ENCODE results near the gene NUP50.

NUP50 gene

DNA sequence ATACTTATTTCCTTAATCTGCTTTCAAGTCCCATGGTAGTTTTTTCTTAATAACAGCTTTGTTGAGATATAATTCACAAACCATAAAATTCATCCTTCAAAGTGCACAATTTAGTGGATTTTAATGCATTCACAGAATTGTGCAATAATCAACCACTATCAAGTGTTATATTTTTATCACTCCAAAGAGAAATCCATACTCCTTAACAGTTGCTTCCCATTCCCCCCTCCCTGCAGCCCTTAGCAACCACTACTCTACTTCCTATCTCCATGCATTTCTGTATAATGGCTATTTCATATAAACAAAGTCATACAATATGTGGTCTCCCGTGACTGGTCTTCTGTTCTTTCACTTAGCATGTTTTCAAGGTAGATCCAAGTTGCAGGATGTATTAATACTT lies 18.8 kb upstream of the NUP50 start:
- Histone ChIP-seq H3K27me3 (replicated peaks in 2 of 5; ENCODE audit: control insufficient read depth in 4 of 5, insufficient read depth in 5 of 5, low read length in 4 of 5) (no peaks in the 10 kb centered on the region), H3K4me1 (ENCODE audit: control extremely low read depth in 1 of 4, control insufficient read depth in 4 of 4, insufficient read depth in 4 of 4, low read length in 3 of 4) (no peaks in the 10 kb centered on the region), H3K36me3 (ENCODE audit: control insufficient read depth in 4 of 4, insufficient read depth in 4 of 4, low read length in 3 of 4) (peaks cover 0 to 4% (median 0%) of the 10 kb centered on the region in 4 experiments), H3K4me3 (ENCODE audit: control insufficient read depth in 1 of 7, extremely low read depth in 1 of 7, insufficient read depth in 4 of 7, low read depth in 2 of 7, low read length in 6 of 7) (no peak overlapping the region), H3K27ac (ENCODE audit: insufficient read depth in 1 of 2, low read depth in 1 of 2, low read length in 2 of 2, poor library complexity in 1 of 2, severe bottlenecking in 2 of 2) (no peak overlapping the region), H3K9me3 (ENCODE audit: control extremely low read depth in 1 of 5, control insufficient read depth in 4 of 5, insufficient read depth in 2 of 5, low read depth in 1 of 5, low read length in 4 of 5) (peaks cover 0 to 8% (median 0%) of the 10 kb centered on the region in 5 experiments)
- ChIA-PET POLR2A (no interaction called here), CTCF (no interaction called here)
- no peak for DNase-seq
- no CpG with 5 or more reads among the region's 1 CpG for WGBS (ENCODE audit: insufficient coverage)

DNA sequence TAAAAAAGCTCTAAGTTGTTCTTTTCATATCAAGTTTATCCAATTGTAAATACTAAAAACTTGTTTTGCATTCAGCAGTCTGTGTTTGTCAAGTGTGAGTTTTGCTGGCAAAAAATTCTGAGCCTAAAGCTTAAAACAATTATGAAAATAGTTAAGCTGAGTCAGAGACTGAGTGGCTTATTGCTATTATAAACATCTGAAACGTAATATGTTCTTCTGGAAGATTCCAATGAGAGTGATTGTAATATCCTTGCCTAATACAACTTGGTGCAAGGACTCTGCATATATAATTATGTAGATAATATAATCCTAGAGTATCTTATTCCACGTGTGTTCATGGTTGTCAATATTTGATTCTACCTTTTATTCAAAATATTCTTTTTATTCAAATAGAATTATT lies 14.1 kb upstream of the NUP50 start:
- H3K4me3 ChIP-seq (ENCODE audit: control insufficient read depth in 1 of 7, extremely low read depth in 1 of 7, insufficient read depth in 4 of 7, low read depth in 2 of 7, low read length in 6 of 7): no peak overlapping the region
- no peaks in the 10 kb centered on the region for H3K9me3 ChIP-seq (ENCODE audit: control extremely low read depth in 1 of 5, control insufficient read depth in 4 of 5, insufficient read depth in 2 of 5, low read depth in 1 of 5, low read length in 4 of 5)
- CTCF ChIA-PET: interaction anchor here (1.2 to 1.9 kb wide), 2 partner anchors 16 to 47 kb away, joined by 3 to 5 read pairs; no protein-coding TSS in a partner anchor
- H3K4me1 ChIP-seq (ENCODE audit: control extremely low read depth in 1 of 4, control insufficient read depth in 4 of 4, insufficient read depth in 4 of 4, low read length in 3 of 4): no peaks in the 10 kb centered on the region
- POLR2A ChIA-PET: no interaction called here
- H3K27ac ChIP-seq (ENCODE audit: insufficient read depth in 1 of 2, low read depth in 1 of 2, low read length in 2 of 2, poor library complexity in 1 of 2, severe bottlenecking in 2 of 2): no peak overlapping the region
- H3K27me3 ChIP-seq (replicated peaks in 2 of 5; ENCODE audit: control insufficient read depth in 4 of 5, insufficient read depth in 5 of 5, low read length in 4 of 5): no peaks in the 10 kb centered on the region
- H3K36me3 ChIP-seq (ENCODE audit: control insufficient read depth in 4 of 4, insufficient read depth in 4 of 4, low read length in 3 of 4): peaks cover 0 to 13% (median 6%) of the 10 kb centered on the region in 4 experiments
- WGBS (ENCODE audit: insufficient coverage): no CpG with 5 or more reads among the region's 2 CpGs
- DNase-seq: no peak

DNA sequence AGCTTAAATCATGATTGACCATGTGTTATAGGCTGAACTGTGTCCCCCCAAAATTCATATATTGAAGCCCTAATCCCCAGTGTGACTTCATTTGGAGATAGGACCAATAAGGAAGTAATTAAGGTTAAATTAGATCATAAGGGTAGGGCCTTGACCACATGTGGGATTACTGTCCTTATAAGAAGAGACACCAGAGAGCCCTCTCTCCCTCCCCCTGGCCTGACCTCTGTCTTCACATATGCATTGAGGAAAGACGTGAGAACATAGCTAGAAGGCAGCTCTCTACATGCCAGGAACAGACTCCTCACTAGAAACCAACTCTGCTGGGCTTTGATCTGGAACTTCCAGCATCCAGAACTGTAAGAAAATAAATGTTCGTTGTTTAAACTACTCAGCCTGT lies 13.6 kb upstream of the NUP50 start:
- no peak for DNase-seq
- ChIA-PET CTCF (interaction anchor here (1.9 kb wide), 1 partner anchor 15 kb away, joined by 5 read pairs; no protein-coding TSS in a partner anchor), POLR2A (no interaction called here)
- no peak overlapping the region for H3K27ac ChIP-seq (ENCODE audit: insufficient read depth in 1 of 2, low read depth in 1 of 2, low read length in 2 of 2, poor library complexity in 1 of 2, severe bottlenecking in 2 of 2)
- 33% methylated on average over 1 of the region's 2 CpGs for WGBS (ENCODE audit: insufficient coverage)
- H3K4me1 ChIP-seq (ENCODE audit: control extremely low read depth in 1 of 4, control insufficient read depth in 4 of 4, insufficient read depth in 4 of 4, low read length in 3 of 4): no peaks in the 10 kb centered on the region
- H3K4me3 ChIP-seq (ENCODE audit: control insufficient read depth in 1 of 7, extremely low read depth in 1 of 7, insufficient read depth in 4 of 7, low read depth in 2 of 7, low read length in 6 of 7): no peak overlapping the region
- H3K27me3 ChIP-seq (replicated peaks in 2 of 5; ENCODE audit: control insufficient read depth in 4 of 5, insufficient read depth in 5 of 5, low read length in 4 of 5): no peaks in the 10 kb centered on the region
- H3K36me3 ChIP-seq (ENCODE audit: control insufficient read depth in 4 of 4, insufficient read depth in 4 of 4, low read length in 3 of 4): peaks cover 0 to 14% (median 6%) of the 10 kb centered on the region in 4 experiments
- H3K9me3 ChIP-seq (ENCODE audit: control extremely low read depth in 1 of 5, control insufficient read depth in 4 of 5, insufficient read depth in 2 of 5, low read depth in 1 of 5, low read length in 4 of 5): no peaks in the 10 kb centered on the region

DNA sequence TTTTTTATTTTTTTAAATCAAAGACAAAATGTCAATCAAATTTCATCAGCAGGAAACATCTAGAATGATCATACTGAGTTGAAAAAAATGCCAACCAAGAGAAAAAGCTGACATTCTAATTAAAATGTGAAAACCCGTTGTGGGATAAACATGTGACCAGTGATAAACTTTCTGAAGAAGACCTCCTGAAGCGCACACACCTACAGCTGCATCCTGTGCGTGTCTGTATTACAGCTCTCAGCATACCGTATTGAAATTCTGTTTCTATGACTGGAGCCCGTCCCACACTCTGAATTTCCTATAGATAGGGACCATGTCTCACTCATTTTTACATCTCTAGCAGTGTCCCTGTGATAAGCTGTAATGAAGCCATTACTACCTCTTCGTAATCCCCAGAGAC lies 12.2 kb upstream of the NUP50 start:
- H3K4me1 ChIP-seq (ENCODE audit: control extremely low read depth in 1 of 4, control insufficient read depth in 4 of 4, insufficient read depth in 4 of 4, low read length in 3 of 4): no peaks in the 10 kb centered on the region
- H3K27ac ChIP-seq (ENCODE audit: insufficient read depth in 1 of 2, low read depth in 1 of 2, low read length in 2 of 2, poor library complexity in 1 of 2, severe bottlenecking in 2 of 2): no peak overlapping the region
- H3K4me3 ChIP-seq (ENCODE audit: control insufficient read depth in 1 of 7, extremely low read depth in 1 of 7, insufficient read depth in 4 of 7, low read depth in 2 of 7, low read length in 6 of 7): no peak overlapping the region
- CTCF ChIA-PET: interaction anchor here (1.2 kb wide), 1 partner anchor 9 kb away, joined by 4 read pairs; no protein-coding TSS in a partner anchor
- peaks cover 0 to 23% (median 6%) of the 10 kb centered on the region in 4 experiments for H3K36me3 ChIP-seq (ENCODE audit: control insufficient read depth in 4 of 4, insufficient read depth in 4 of 4, low read length in 3 of 4)
- no peaks in the 10 kb centered on the region for H3K9me3 ChIP-seq (ENCODE audit: control extremely low read depth in 1 of 5, control insufficient read depth in 4 of 5, insufficient read depth in 2 of 5, low read depth in 1 of 5, low read length in 4 of 5)
- WGBS (ENCODE audit: insufficient coverage): 54% methylated on average over 3 of the region's 6 CpGs
- POLR2A ChIA-PET: interaction anchor here (1.6 kb wide), 1 partner anchor 10 kb away, joined by 8 read pairs; no protein-coding TSS in a partner anchor
- no peaks in the 10 kb centered on the region for H3K27me3 ChIP-seq (replicated peaks in 2 of 5; ENCODE audit: control insufficient read depth in 4 of 5, insufficient read depth in 5 of 5, low read length in 4 of 5)
- DNase-seq: peak in 1 of 3 donors; percentile 65

DNA sequence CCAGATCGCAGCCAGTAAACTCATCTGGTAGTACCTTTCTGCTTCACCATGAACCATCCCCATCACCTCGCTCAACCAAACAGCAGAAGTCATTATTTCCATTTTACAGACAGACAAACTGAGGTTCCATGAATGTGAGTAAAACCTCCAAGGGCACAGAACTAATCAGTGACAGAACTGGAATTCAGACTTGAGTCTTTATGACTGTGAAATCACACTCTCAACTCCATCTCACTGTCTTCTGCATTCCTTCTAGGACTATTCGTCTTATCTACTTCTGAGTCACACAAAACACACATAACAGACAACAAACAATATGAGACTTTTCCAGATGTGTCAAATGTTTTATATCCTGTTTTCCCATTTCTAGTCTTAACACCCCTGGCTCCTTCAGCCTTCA lies 9.3 kb upstream of the NUP50 start:
- Histone ChIP-seq H3K4me3 (ENCODE audit: control insufficient read depth in 1 of 7, extremely low read depth in 1 of 7, insufficient read depth in 4 of 7, low read depth in 2 of 7, low read length in 6 of 7) (no peak overlapping the region), H3K27ac (ENCODE audit: insufficient read depth in 1 of 2, low read depth in 1 of 2, low read length in 2 of 2, poor library complexity in 1 of 2, severe bottlenecking in 2 of 2) (no peak overlapping the region), H3K36me3 (ENCODE audit: control insufficient read depth in 4 of 4, insufficient read depth in 4 of 4, low read length in 3 of 4) (peaks cover 2 to 39% (median 12%) of the 10 kb centered on the region in 4 experiments), H3K9me3 (ENCODE audit: control extremely low read depth in 1 of 5, control insufficient read depth in 4 of 5, insufficient read depth in 2 of 5, low read depth in 1 of 5, low read length in 4 of 5) (no peaks in the 10 kb centered on the region), H3K4me1 (ENCODE audit: control extremely low read depth in 1 of 4, control insufficient read depth in 4 of 4, insufficient read depth in 4 of 4, low read length in 3 of 4) (peaks cover 0 to 17% (median 1%) of the 10 kb centered on the region in 4 experiments), H3K27me3 (replicated peaks in 2 of 5; ENCODE audit: control insufficient read depth in 4 of 5, insufficient read depth in 5 of 5, low read length in 4 of 5) (no peaks in the 10 kb centered on the region)
- ChIA-PET POLR2A (no interaction called here), CTCF (no interaction called here)
- 100% methylated on average over 3 of the region's 3 CpGs for WGBS (ENCODE audit: insufficient coverage)
- no peak for DNase-seq

DNA sequence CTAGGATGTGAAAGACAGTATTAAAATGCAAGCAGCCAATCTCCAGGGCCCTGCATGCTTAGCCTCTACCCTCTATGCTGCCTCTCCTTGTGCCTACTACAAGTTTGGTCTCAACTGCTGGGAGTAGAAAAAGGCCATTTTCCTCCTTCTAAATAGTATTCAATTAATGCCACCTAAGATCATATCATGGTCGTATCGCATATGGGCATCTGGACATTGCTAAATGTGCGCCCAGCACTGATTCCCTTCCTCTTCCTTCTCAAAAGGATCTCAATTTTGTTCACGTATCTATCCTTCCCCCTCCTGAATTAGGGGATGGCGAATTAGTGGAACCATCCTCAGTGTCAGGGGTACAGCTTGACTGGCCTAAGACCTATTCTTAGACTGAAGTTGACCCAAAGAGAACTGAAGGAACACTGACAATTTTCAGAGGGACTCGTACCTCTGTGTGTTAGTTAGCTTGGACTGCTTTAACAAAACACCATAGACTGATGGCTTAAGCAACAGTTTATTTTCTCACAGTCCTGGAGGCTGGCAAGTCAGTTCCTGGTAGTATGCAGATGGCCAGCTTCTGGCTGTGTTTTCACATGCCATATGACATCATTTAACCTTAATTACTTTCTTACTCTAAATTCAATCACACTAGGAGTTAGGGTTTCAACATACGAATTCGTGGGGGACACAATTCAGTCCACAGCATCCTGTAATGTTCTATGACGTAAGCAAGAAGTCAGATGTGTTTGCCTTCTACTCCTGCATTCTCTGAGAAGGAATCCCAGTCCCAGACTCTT lies 8.5 kb upstream of the NUP50 start:
- Histone ChIP-seq H3K9me3 (ENCODE audit: control extremely low read depth in 1 of 5, control insufficient read depth in 4 of 5, insufficient read depth in 2 of 5, low read depth in 1 of 5, low read length in 4 of 5) (no peaks in the 10 kb centered on the region), H3K27me3 (replicated peaks in 2 of 5; ENCODE audit: control insufficient read depth in 4 of 5, insufficient read depth in 5 of 5, low read length in 4 of 5) (no peaks in the 10 kb centered on the region), H3K36me3 (ENCODE audit: control insufficient read depth in 4 of 4, insufficient read depth in 4 of 4, low read length in 3 of 4) (peaks cover 2 to 37% (median 12%) of the 10 kb centered on the region in 4 experiments), H3K4me1 (ENCODE audit: control extremely low read depth in 1 of 4, control insufficient read depth in 4 of 4, insufficient read depth in 4 of 4, low read length in 3 of 4) (peaks cover 4 to 26% (median 10%) of the 10 kb centered on the region in 4 experiments), H3K4me3 (ENCODE audit: control insufficient read depth in 1 of 7, extremely low read depth in 1 of 7, insufficient read depth in 4 of 7, low read depth in 2 of 7, low read length in 6 of 7) (no peak overlapping the region), H3K27ac (ENCODE audit: insufficient read depth in 1 of 2, low read depth in 1 of 2, low read length in 2 of 2, poor library complexity in 1 of 2, severe bottlenecking in 2 of 2) (no peak overlapping the region)
- POLR2A ChIA-PET: no interaction called here
- 96% methylated on average over 5 of the region's 9 CpGs for WGBS (ENCODE audit: insufficient coverage)
- CTCF ChIA-PET: interaction anchor here (0.8 kb wide), 1 partner anchor 15 kb away, joined by 3 read pairs; no protein-coding TSS in a partner anchor
- no peak for DNase-seq

DNA sequence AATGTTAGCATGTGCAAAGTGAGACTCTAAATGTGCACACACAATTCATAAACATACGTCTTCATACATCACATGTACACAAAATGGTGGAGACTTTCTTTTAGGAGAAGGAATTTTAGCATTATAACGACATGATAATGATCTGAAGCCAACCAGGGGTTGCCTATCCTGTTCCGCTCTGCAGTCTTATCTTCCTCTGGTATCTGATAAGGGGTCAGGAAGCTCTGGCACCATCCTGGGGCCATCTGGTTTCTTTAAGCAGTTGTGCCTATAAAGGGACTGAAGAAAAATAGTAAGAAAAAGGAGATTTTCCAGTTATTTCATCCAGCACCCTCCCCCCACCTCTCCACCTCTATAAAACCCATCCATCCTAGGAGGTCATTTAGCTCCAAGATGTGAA lies 5.8 kb upstream of the NUP50 start:
- H3K9me3 ChIP-seq (ENCODE audit: control extremely low read depth in 1 of 5, control insufficient read depth in 4 of 5, insufficient read depth in 2 of 5, low read depth in 1 of 5, low read length in 4 of 5): no peaks in the 10 kb centered on the region
- WGBS (ENCODE audit: insufficient coverage): 50% methylated on average over 2 of the region's 3 CpGs
- peaks cover 11 to 40% (median 17%) of the 10 kb centered on the region in 4 experiments for H3K4me1 ChIP-seq (ENCODE audit: control extremely low read depth in 1 of 4, control insufficient read depth in 4 of 4, insufficient read depth in 4 of 4, low read length in 3 of 4)
- H3K36me3 ChIP-seq (ENCODE audit: control insufficient read depth in 4 of 4, insufficient read depth in 4 of 4, low read length in 3 of 4): peaks cover 2 to 29% (median 8%) of the 10 kb centered on the region in 4 experiments
- no peak for DNase-seq
- H3K27ac ChIP-seq (ENCODE audit: insufficient read depth in 1 of 2, low read depth in 1 of 2, low read length in 2 of 2, poor library complexity in 1 of 2, severe bottlenecking in 2 of 2): no peak overlapping the region
- CTCF ChIA-PET: no interaction called here
- POLR2A ChIA-PET: no interaction called here
- H3K27me3 ChIP-seq (replicated peaks in 2 of 5; ENCODE audit: control insufficient read depth in 4 of 5, insufficient read depth in 5 of 5, low read length in 4 of 5): no peaks in the 10 kb centered on the region
- peak overlapping the region in 1 of 7 experiments; percentile 37 for H3K4me3 ChIP-seq (ENCODE audit: control insufficient read depth in 1 of 7, extremely low read depth in 1 of 7, insufficient read depth in 4 of 7, low read depth in 2 of 7, low read length in 6 of 7)

Data from common myeloid progenitor, CD34-positive (primary cell).